ENCODE data around the gene TRIM25. TPM values are rescaled to one million over a fixed set of nuclear protein-coding genes. Genes with fewer than 3 reads are reported as not detected.

TRIM25 gene
- total RNA-seq, 1 experiment from 2014 or later = 92.8 TPM

DNA sequence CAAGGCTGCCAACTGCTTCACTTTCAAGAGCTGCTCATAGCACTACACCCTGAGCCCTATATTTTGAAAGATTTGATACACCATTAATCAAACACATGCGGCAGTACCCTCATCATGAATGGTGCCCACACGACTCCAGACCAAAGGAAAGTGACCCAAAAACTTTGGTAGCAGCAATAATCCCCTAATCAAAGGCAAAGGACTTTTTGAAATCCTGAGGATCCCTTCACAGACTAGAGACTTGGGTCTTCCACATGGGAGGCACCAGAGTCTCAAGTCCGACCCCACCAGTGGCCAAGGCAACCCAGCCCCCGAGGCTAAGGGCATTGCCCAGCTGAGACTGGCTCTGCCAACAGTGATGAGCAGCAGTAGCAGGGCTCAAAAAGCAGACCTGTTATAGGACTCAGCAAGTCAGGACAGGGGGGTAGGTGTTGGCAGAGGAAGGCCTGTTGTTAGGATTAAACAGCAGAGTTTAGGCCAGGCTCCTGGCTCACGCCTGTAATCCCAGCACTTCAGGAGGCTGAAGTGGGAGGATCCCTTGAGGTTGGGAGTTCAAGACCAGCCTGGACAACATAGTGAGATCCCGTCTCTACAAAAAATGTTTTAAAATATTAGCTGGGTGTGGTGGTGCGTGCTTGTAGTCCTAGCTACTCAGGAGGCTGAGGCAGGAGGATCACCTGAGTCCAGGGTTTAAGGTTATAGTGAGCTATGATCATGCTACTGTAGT lies 3.2 kb downstream of the TRIM25 start:
- peaks cover 18% of the 10 kb centered on the region for H3F3A ChIP-seq (ENCODE audit: insufficient read depth, low read depth)
- no peak overlapping the region for H3K27ac ChIP-seq
- H3K9me3 ChIP-seq (ENCODE audit: insufficient read depth, low read depth) = no peaks in the 10 kb centered on the region
- H3K4me1 ChIP-seq (replicated peaks; ENCODE audit: insufficient read depth) = peaks cover 35% of the 10 kb centered on the region
- H3K36me3 ChIP-seq (ENCODE audit: low read depth) = peaks cover 44% of the 10 kb centered on the region
- H4K20me1 ChIP-seq (ENCODE audit: insufficient read depth) = peaks cover 9% of the 10 kb centered on the region
- intact Hi-C loops (cut with micrococcal nuclease; ENCODE audit: unreplicated experiment) = loop anchor here (5.0 kb wide), 1 partner anchor 123 kb away; no protein-coding TSS in a partner anchor
- H3K4me3 ChIP-seq = peak overlapping the region; percentile 12; the same call in 1 of the 2 replicates
- ChIA-PET POLR2A (ENCODE audit: unreplicated experiment) (no interaction called here), CTCF (no interaction called here)
- BruUV-seq (replicated peaks) = no TSS peak
- no peak for DNase-seq
- no peak overlapping the region for H2AFZ ChIP-seq
- no peaks in the 10 kb centered on the region for H3K27me3 ChIP-seq (ENCODE audit: insufficient read depth, low read depth)
- peak overlapping the region; percentile 94 for H3K4me2 ChIP-seq
- no peaks in the 10 kb centered on the region for H3K9me2 ChIP-seq (ENCODE audit: insufficient read depth)
- H3K79me2 ChIP-seq (ENCODE audit: low read depth) = peaks cover 71% of the 10 kb centered on the region
- TF ChIP-seq EZH2 (IDR thresholded peaks at IDR 0.05; ENCODE audit: low read depth) = no peak
- TF ChIP-seq, protein P1, sequence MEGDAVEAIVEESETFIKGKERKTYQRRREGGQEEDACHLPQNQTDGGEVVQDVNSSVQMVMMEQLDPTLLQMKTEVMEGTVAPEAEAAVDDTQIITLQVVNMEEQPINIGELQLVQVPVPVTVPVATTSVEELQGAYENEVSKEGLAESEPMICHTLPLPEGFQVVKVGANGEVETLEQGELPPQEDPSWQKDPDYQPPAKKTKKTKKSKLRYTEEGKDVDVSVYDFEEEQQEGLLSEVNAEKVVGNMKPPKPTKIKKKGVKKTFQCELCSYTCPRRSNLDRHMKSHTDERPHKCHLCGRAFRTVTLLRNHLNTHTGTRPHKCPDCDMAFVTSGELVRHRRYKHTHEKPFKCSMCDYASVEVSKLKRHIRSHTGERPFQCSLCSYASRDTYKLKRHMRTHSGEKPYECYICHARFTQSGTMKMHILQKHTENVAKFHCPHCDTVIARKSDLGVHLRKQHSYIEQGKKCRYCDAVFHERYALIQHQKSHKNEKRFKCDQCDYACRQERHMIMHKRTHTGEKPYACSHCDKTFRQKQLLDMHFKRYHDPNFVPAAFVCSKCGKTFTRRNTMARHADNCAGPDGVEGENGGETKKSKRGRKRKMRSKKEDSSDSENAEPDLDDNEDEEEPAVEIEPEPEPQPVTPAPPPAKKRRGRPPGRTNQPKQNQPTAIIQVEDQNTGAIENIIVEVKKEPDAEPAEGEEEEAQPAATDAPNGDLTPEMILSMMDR (conservative IDR thresholded peaks at IDR 0.05) = no peak

- H3K4me2 ChIP-seq = peak overlapping the region; percentile 94
- H3K4me1 ChIP-seq (replicated peaks; ENCODE audit: insufficient read depth) = peaks cover 28% of the 10 kb centered on the region
- TF ChIP-seq EZH2 (IDR thresholded peaks at IDR 0.05; ENCODE audit: low read depth) = no peak
- TF ChIP-seq, protein P1 (conservative IDR thresholded peaks at IDR 0.05) = no peak
- H2AFZ ChIP-seq = no peak overlapping the region
- H3K27ac ChIP-seq = no peak overlapping the region
- no TSS peak for BruUV-seq (replicated peaks)
- ChIA-PET POLR2A (ENCODE audit: unreplicated experiment) (no interaction called here), CTCF (interaction anchor here (0.5 kb wide), 1 partner anchor 46 kb away, joined by 5 read pairs; no protein-coding TSS in a partner anchor)
- no peak overlapping the region for H3K4me3 ChIP-seq
- no peaks in the 10 kb centered on the region for H3K27me3 ChIP-seq (ENCODE audit: insufficient read depth, low read depth)
- no peak for DNase-seq
- H3K36me3 ChIP-seq (ENCODE audit: low read depth) = peaks cover 49% of the 10 kb centered on the region
- intact Hi-C loops (cut with micrococcal nuclease; ENCODE audit: unreplicated experiment) = loop anchor here (5.0 kb wide), 1 partner anchor 123 kb away; no protein-coding TSS in a partner anchor
- H3F3A ChIP-seq (ENCODE audit: insufficient read depth, low read depth) = peaks cover 11% of the 10 kb centered on the region
- H4K20me1 ChIP-seq (ENCODE audit: insufficient read depth) = peaks cover 9% of the 10 kb centered on the region
- H3K79me2 ChIP-seq (ENCODE audit: low read depth) = peaks cover 70% of the 10 kb centered on the region
- H3K9me2 ChIP-seq (ENCODE audit: insufficient read depth) = no peaks in the 10 kb centered on the region
- H3K9me3 ChIP-seq (ENCODE audit: insufficient read depth, low read depth) = no peaks in the 10 kb centered on the region
Observed at GRCh38 chr17:56909742-56910508, 3.9 kb downstream of the TRIM25 start.

DNA sequence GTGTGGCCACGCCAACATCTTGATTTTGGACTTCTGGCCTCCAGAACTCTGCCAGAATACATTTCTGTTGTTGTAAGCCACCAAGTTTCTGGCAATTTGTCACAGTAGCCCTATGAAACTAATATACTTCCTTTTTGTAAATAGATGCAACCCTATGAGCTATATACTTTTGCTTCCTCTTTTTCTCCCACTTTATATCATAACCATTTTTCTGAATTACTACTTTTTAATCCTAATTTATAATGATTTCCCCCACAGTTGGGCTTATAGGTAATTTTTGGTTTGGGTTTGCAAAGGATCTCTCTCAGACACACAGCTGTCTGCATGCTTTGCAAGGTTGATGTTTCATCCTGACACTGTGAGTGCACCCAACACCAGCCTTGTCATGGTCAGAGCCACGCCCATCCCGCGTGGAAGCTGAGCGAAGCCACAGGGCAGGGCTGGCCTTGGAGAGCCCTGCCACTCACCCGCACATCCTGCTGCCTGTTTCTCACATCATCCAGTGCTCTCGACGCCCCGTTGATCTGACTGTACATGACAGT lies 5.8 kb downstream of the TRIM25 start:
- intact Hi-C loops (cut with micrococcal nuclease; ENCODE audit: unreplicated experiment) = no loop called here
- Histone ChIP-seq H3K9me3 (ENCODE audit: insufficient read depth, low read depth) (no peaks in the 10 kb centered on the region), H3K4me1 (replicated peaks; ENCODE audit: insufficient read depth) (peaks cover 25% of the 10 kb centered on the region), H3K4me2 (no peak overlapping the region), H2AFZ (no peak overlapping the region), H3K27me3 (ENCODE audit: insufficient read depth, low read depth) (no peaks in the 10 kb centered on the region), H4K20me1 (ENCODE audit: insufficient read depth) (peaks cover 16% of the 10 kb centered on the region), H3K79me2 (ENCODE audit: low read depth) (peaks cover 53% of the 10 kb centered on the region), H3K9me2 (ENCODE audit: insufficient read depth) (no peaks in the 10 kb centered on the region), H3F3A (ENCODE audit: insufficient read depth, low read depth) (peaks cover 6% of the 10 kb centered on the region; the same call in 1 of the 2 replicates), H3K4me3 (no peak overlapping the region), H3K27ac (no peak overlapping the region), H3K36me3 (ENCODE audit: low read depth) (peaks cover 68% of the 10 kb centered on the region)
- no peak for TF ChIP-seq EZH2 (IDR thresholded peaks at IDR 0.05; ENCODE audit: low read depth)
- TF ChIP-seq, protein P1 (conservative IDR thresholded peaks at IDR 0.05) = no peak
- DNase-seq = no peak
- POLR2A ChIA-PET (ENCODE audit: unreplicated experiment) = interaction anchor here (0.6 kb wide), 1 partner anchor 934 kb away, joined by 3 read pairs; no protein-coding TSS in a partner anchor
- no TSS peak for BruUV-seq (replicated peaks)
- CTCF ChIA-PET = no interaction called here
